Stomach (tissue), 9 donors: ENCODE data around the gene MYT1. TPM values are rescaled to one million over a fixed set of nuclear protein-coding genes. Genes with fewer than 3 reads are reported as not detected.

Source experiments
- DNase-seq, 2 donors: peaks; one replicate each; pipeline versions ENCODE4 v3.0.0 to v3.0.0-alpha.2; 2013 to 2019
- H3K27ac ChIP-seq, 5 donors: fragments of 200-600 bp in 4 of 5; sonication (generic) in 4 of 5; one replicate each; pipeline ENCODE4 v1.5.1; 2013 to 2019; ENCODE audit warnings: mild to moderate bottlenecking in 1 of 5, moderate library complexity in 1 of 5
- H3K27me3 ChIP-seq, 3 donors: fragments of 200-600 bp; sonication (generic); one replicate each; pipeline ENCODE4 v1.5.1; 2017 to 2019; ENCODE audit warnings: mixed run types in 1 of 3
- H3K36me3 ChIP-seq, 4 donors: fragments of 200-600 bp; sonication (generic); 1 replicate in 3 of 4; 2 replicates in 1 of 4; pipeline ENCODE4 v1.5.1; 2016 to 2019
- H3K4me1 ChIP-seq, 4 donors: fragments of 200-600 bp; sonication (generic); one replicate each; pipeline ENCODE4 v1.5.1; 2016 to 2019
- H3K4me3 ChIP-seq, 4 donors: fragments of 200-600 bp; sonication (generic) in 3 of 4; one replicate each; pipeline ENCODE4 v1.5.1; 2016 to 2019; ENCODE audit warnings: mild to moderate bottlenecking in 1 of 4
- H3K9me3 ChIP-seq, 4 donors: fragments of 200-600 bp; sonication (generic); one replicate each; pipeline ENCODE4 v1.5.1; 2016 to 2019
- CTCF ChIP-seq, 7 experiments: fragments of 450-650 bp in 4 of 7; fragments of 200-600 bp in 3 of 7; sonication (generic) in 3 of 7; IDR thresholded peaks; one replicate each; pipeline ENCODE4 v1.5.1; 2016 to 2019; ENCODE audit warnings: antibody characterized with exemption in 7 of 7, control low read depth in 2 of 7, mild to moderate bottlenecking in 1 of 7
- EP300 ChIP-seq: sonication (generic); formaldehyde crosslinking; IDR thresholded peaks from one replicate; pipeline ENCODE4 v1.6.1; 2017; ENCODE audit warnings: antibody characterized with exemption
- POLR2A ChIP-seq, 4 donors: fragments of 450-650 bp; IDR thresholded peaks; one replicate each; pipeline ENCODE4 v1.6.1; 2016; ENCODE audit warnings: antibody characterized with exemption in 4 of 4, control low read depth in 2 of 4, mild to moderate bottlenecking in 1 of 4, moderate library complexity in 1 of 4
- POLR2AphosphoS5 ChIP-seq, 3 donors: sonication (generic); formaldehyde crosslinking; IDR thresholded peaks; one replicate each; pipeline ENCODE4 v1.6.1; 2016; ENCODE audit warnings: antibody characterized with exemption in 3 of 3
- WGBS, 5 donors: extraction: QIAGEN DNeasy Blood & Tissue Kit in 3 of 5; methylation state at CpG; one replicate each; pipeline versions ENCODE4 v1.1.5 to v1.1.7; 2013 to 2018; 5-methylcytosine and 5-hydroxymethylcytosine counted together
- intact Hi-C: fragments of 100-400 bp; cut with DNase I; formaldehyde crosslinking; loops from one replicate; pipeline ENCODE4 v1.15.1; 2023; ENCODE audit warnings: low total_unique reads
- polyA plus RNA-seq, 3 donors: library from polyadenylated mRNA; stranded (reverse); fragments of 200-250 nt; gene quantifications; one replicate each; pipeline ENCODE4 v1.2.3, GENCODE V29; 2013
- total RNA-seq, 5 donors: library from RNA; depleted of rRNA; stranded (reverse); fragments of >200 nt; gene quantifications; one replicate each; pipeline versions ENCODE4 v1.1.0 to v1.2.3, GENCODE V29; 2014 to 2016
- donor health status: healthy with polysubstance abuse.
- donor health status: Bipolar disorder and iron deficiency.
- donor health status: healthy.

MYT1 gene
- total and polyA plus RNA-seq, 8 donors = 0.08 to 0.55 (median 0.25) TPM; not detected in 5

GRCh38 chr20:64241061-64241460, 76.8 kb downstream of the MYT1 start:
- Histone ChIP-seq H3K27me3 (peaks cover 0 to 21% (median 0%) of the 10 kb centered on the region in 3 donors), H3K36me3 (no peaks in the 10 kb centered on the region), H3K4me3 (no peak overlapping the region), H3K4me1 (no peaks in the 10 kb centered on the region), H3K9me3 (no peaks in the 10 kb centered on the region), H3K27ac (no peak overlapping the region)
- no peak for TF ChIP-seq POLR2A (IDR thresholded peaks at IDR 0.05)
- no peak for TF ChIP-seq EP300
- TF ChIP-seq CTCF (IDR thresholded peaks at IDR 0.05) = no peak
- no peak for TF ChIP-seq POLR2AphosphoS5 (IDR thresholded peaks at IDR 0.05)
- DNase-seq = no peak
- intact Hi-C loops = no loop called here
- WGBS, 5 donors = 65 to 80% (median 72%) methylated on average over 8 of the region's 8 CpGs

DNA sequence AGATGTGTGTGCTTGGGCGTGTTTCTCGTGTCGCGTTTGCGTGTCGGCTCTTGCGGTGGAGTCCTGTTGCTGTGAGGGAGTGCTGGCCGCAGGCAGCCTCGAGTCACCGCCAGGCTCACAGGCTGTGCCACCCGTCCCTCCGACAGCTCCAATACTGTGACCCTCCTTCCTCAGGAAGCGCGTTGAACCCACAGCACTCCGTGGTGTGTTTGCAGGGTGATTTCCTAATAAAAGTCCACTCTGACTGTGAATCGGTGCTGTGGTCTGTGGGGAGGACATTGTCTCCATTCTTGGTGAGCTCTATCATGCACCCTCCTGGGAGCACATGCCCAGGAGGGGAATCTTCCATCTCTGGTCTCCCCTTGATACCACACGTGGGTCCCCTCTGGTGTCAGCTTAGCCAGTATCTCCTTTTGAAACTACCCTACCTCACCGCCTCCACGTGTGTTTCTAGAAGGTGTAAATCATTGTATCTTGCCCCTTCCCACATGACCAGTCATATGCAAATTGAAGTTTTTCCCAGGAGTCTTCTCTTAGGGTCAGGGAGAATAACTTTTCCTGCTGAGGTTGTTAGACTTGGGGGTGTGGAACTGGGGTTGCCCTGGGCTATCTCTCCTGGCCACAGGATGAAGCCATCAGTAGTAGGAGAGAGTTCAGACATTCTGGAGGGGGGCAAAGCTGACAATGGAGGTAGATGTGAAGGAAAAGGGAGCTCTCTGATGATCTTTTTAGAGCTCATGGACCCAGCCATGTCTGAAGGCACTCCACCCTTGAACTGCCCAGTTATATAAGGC, 77.9 kb downstream of the MYT1 start:
- Histone ChIP-seq H3K4me3 (no peak overlapping the region), H3K36me3 (no peaks in the 10 kb centered on the region), H3K27me3 (peaks cover 0 to 32% (median 0%) of the 10 kb centered on the region in 3 donors), H3K9me3 (no peaks in the 10 kb centered on the region), H3K27ac (no peak overlapping the region), H3K4me1 (no peaks in the 10 kb centered on the region)
- TF ChIP-seq POLR2A (IDR thresholded peaks at IDR 0.05) (no peak), CTCF (IDR thresholded peaks at IDR 0.05) (no peak), EP300 (no peak), POLR2AphosphoS5 (IDR thresholded peaks at IDR 0.05) (no peak)
- WGBS, 5 donors = 77 to 86% (median 83%) methylated on average over 19 of the region's 19 CpGs
- intact Hi-C loops = no loop called here
- peak in 1 of 2 donors; percentile 13 for DNase-seq

- peaks cover 0 to 37% (median 0%) of the 10 kb centered on the region in 3 donors for H3K27me3 ChIP-seq
- no peak for TF ChIP-seq POLR2AphosphoS5 (IDR thresholded peaks at IDR 0.05)
- no peak for TF ChIP-seq POLR2A (IDR thresholded peaks at IDR 0.05)
- no peak for TF ChIP-seq EP300
- no peak for TF ChIP-seq CTCF (IDR thresholded peaks at IDR 0.05)
- no peak for DNase-seq
- 56 to 78% (median 67%) methylated on average over 4 of the region's 4 CpGs for WGBS, 5 donors
- H3K9me3 ChIP-seq = no peaks in the 10 kb centered on the region
- no peaks in the 10 kb centered on the region for H3K36me3 ChIP-seq
- intact Hi-C loops = no loop called here
- H3K27ac ChIP-seq = no peak overlapping the region
- H3K4me1 ChIP-seq = no peaks in the 10 kb centered on the region
- no peak overlapping the region for H3K4me3 ChIP-seq
These were observed 78.7 kb downstream of the MYT1 start for GRCh38 chr20:64242797-64243475.

DNA sequence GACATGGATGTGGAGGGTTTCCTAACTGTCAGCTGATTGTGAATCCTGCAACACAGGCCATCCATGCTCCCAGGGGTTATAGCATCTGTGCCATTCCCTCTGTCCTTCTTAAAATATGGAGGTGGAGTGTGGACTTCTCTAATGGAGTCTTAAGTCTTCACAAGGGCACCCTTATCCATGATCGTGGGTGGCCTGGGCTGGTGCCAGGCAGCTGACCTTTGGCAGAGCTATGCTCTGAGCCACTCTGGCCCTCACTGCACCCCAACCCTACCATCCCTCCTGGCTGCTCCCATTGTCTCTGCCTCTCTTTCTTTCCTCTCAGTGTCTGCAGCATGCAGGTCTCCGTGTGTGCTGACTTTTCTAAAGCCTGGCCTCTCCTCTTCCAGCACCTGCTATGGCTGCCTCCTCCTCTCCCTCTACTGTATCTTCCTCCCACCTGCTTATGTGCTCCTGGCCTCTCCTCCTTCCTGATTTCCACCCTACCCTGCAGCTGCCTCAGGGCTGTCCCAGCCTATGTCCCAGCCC, 80.1 kb downstream of the MYT1 start:
- no peaks in the 10 kb centered on the region for H3K36me3 ChIP-seq
- peaks cover 0 to 46% (median 0%) of the 10 kb centered on the region in 3 donors for H3K27me3 ChIP-seq
- intact Hi-C loops = no loop called here
- H3K4me3 ChIP-seq = no peak overlapping the region
- WGBS, 5 donors = 37 to 69% (median 52%) methylated on average over 2 of the region's 2 CpGs
- H3K9me3 ChIP-seq = no peaks in the 10 kb centered on the region
- no peak overlapping the region for H3K27ac ChIP-seq
- DNase-seq = peak in 1 of 2 donors; percentile 17
- TF ChIP-seq EP300 (no peak), POLR2A (IDR thresholded peaks at IDR 0.05) (no peak), POLR2AphosphoS5 (IDR thresholded peaks at IDR 0.05) (no peak), CTCF (IDR thresholded peaks at IDR 0.05) (no peak)
- no peaks in the 10 kb centered on the region for H3K4me1 ChIP-seq
